SK-N-SH treated with all-trans-retinoic acid at 6 μM for 48 hours (cell line): Measurements from ENCODE around the gene ALK.

Source experiments
- ARNTL ChIP-seq: fragments of 450-650 bp; formaldehyde crosslinking; IDR thresholded peaks from 2 replicates; pipeline ENCODE4 v1.5.0; 2020; ENCODE audit warnings: low read depth, mild to moderate bottlenecking, moderate library complexity, borderline replicate concordance
- CREB5 ChIP-seq: fragments of 250-450 bp; sonication (Bioruptor Pico); IDR thresholded peaks from 2 replicates; pipeline ENCODE4 v1.5.1; 2020; ENCODE audit warnings: low read depth, mild to moderate bottlenecking, moderate library complexity
- CSDC2 ChIP-seq: fragments of 250-450 bp; sonication (Bioruptor Pico); IDR thresholded peaks from 2 replicates; pipeline ENCODE4 v1.5.0; 2020; ENCODE audit warnings: mild to moderate bottlenecking, moderate library complexity
- CSRNP3 ChIP-seq: fragments of 250-450 bp; sonication (Bioruptor Pico); IDR thresholded peaks from 2 replicates; pipeline ENCODE4 v1.5.1; 2021; ENCODE audit warnings: mild to moderate bottlenecking, moderate library complexity
- ESRRG ChIP-seq: fragments of 250-450 bp; sonication (Bioruptor Pico); IDR thresholded peaks from 2 replicates; pipeline ENCODE4 v1.6.1; 2021; ENCODE audit warnings: mild to moderate bottlenecking
- GLIS3 ChIP-seq: fragments of 250-450 bp; sonication (Bioruptor Pico); IDR thresholded peaks from 2 replicates; pipeline ENCODE4 v1.5.0; 2020; ENCODE audit warnings: mild to moderate bottlenecking, moderate library complexity
- ISL1 ChIP-seq: fragments of 250-450 bp; sonication (Bioruptor Pico); IDR thresholded peaks from 2 replicates; pipeline ENCODE4 v2.1.2; 2022; ENCODE audit warnings: mild to moderate bottlenecking, moderate library complexity
- PATZ1 ChIP-seq: fragments of 250-450 bp; sonication (Bioruptor Pico); IDR thresholded peaks from 2 replicates; pipeline ENCODE4 v1.8.0; 2020; ENCODE audit warnings: mild to moderate bottlenecking, moderate library complexity, borderline replicate concordance
- POU6F1 ChIP-seq: fragments of 250-450 bp; sonication (Bioruptor Pico); IDR thresholded peaks from 2 replicates; pipeline ENCODE4 v1.8.0; 2021; ENCODE audit warnings: low read depth, mild to moderate bottlenecking, moderate library complexity, borderline replicate concordance
- PPARA ChIP-seq: fragments of 250-450 bp; sonication (Bioruptor Pico); IDR thresholded peaks from 2 replicates; pipeline ENCODE4 v1.5.0; 2020; ENCODE audit warnings: mild to moderate bottlenecking, borderline replicate concordance
- RARB ChIP-seq: fragments of 250-450 bp; sonication (Bioruptor Pico); IDR thresholded peaks from 2 replicates; pipeline ENCODE4 v1.8.0; 2021; ENCODE audit warnings: mild to moderate bottlenecking, moderate library complexity
- TOX ChIP-seq: fragments of 250-450 bp; sonication (Bioruptor Pico); IDR thresholded peaks from 2 replicates; pipeline ENCODE4 v1.8.0; 2021; ENCODE audit warnings: mild to moderate bottlenecking, moderate library complexity, borderline replicate concordance
- TSHZ2 ChIP-seq: fragments of 250-450 bp; sonication (Bioruptor Pico); IDR thresholded peaks from 2 replicates; pipeline ENCODE4 v1.5.0; 2020; ENCODE audit warnings: mild to moderate bottlenecking, moderate library complexity
- ZFP3 ChIP-seq: fragments of 250-450 bp; sonication (Bioruptor Pico); IDR thresholded peaks from 2 replicates; pipeline ENCODE4 v1.5.0; 2020; ENCODE audit warnings: mild to moderate bottlenecking, moderate library complexity

GRCh38 chr2:29898999-29899398 lies 22.4 kb downstream of the ALK start:
- no peak for TF ChIP-seq RARB (CRISPR knock-in tag)
- TF ChIP-seq PATZ1 (CRISPR knock-in tag), result no peak
- no peak for TF ChIP-seq GLIS3 (CRISPR knock-in tag)
- no peak for TF ChIP-seq ISL1 (CRISPR knock-in tag)
- no peak for TF ChIP-seq ARNTL (CRISPR knock-in tag)
- no peak for TF ChIP-seq CREB5 (CRISPR knock-in tag)
- TF ChIP-seq CSDC2 (CRISPR knock-in tag), result no peak
- TF ChIP-seq ZFP3 (CRISPR knock-in tag), result no peak
- TF ChIP-seq TOX, result no peak
- TF ChIP-seq CSRNP3 (CRISPR knock-in tag), result no peak
- TF ChIP-seq PPARA (CRISPR knock-in tag), result no peak
- TF ChIP-seq POU6F1 (CRISPR knock-in tag), result no peak
- no peak for TF ChIP-seq ESRRG (CRISPR knock-in tag)
- no peak for TF ChIP-seq TSHZ2 (CRISPR knock-in tag)
